ENCODE data around the gene ZNF514. TPM values are rescaled to one million over a fixed set of nuclear protein-coding genes. Genes with fewer than 3 reads are reported as not detected.
A peak's percentile ranks its signal among the peaks of the same experiment; 100 is the strongest.
"Not testable (repeated sequence)": the region's sequence is repeated elsewhere in the genome, so short reads cannot be mapped to it uniquely, and the experiment has no call there.

Gene ZNF514
- total and polyA plus RNA-seq, 12 donors: 4.6 to 26.1 (median 14.2) TPM

- Histone ChIP-seq H3K4me1 (replicated peaks in 1 of 2) (peaks cover 0 to 11% of the 10 kb centered on the region in 2 donors), H3K27ac (no peak overlapping the region), H3K4me3 (peak overlapping the region in 1 of 4 donors; percentile 81), H3K36me3 (replicated peaks in 1 of 2) (no peaks in the 10 kb centered on the region), H3K9me3 (replicated peaks in 1 of 3) (peaks cover 0 to 6% (median 0%) of the 10 kb centered on the region in 3 donors), H3K27me3 (no peaks in the 10 kb centered on the region)
- no peak for TF ChIP-seq POLR2A (IDR thresholded peaks at IDR 0.05)
- no peak for TF ChIP-seq CTCF (IDR thresholded peaks at IDR 0.05)
- no peak for DNase-seq
- intact Hi-C loops (cut with DNase I): no loop called here
- 55 to 64% (median 60%) methylated on average over 10 of the region's 10 CpGs for WGBS, 4 donors
Measured at GRCh38 chr2:95206096-95206495, 46.4 kb upstream of the ZNF514 start.

GRCh38 chr2:95204396-95204795 lies 44.7 kb upstream of the ZNF514 start:
- Histone ChIP-seq H3K27ac (no peak overlapping the region), H3K27me3 (no peaks in the 10 kb centered on the region), H3K4me3 (no peak overlapping the region), H3K4me1 (replicated peaks in 1 of 2) (peaks cover 0 to 11% of the 10 kb centered on the region in 2 donors), H3K9me3 (replicated peaks in 1 of 3) (no peaks in the 10 kb centered on the region), H3K36me3 (replicated peaks in 1 of 2) (no peaks in the 10 kb centered on the region)
- intact Hi-C loops (cut with DNase I): no loop called here
- no peak for TF ChIP-seq POLR2A (IDR thresholded peaks at IDR 0.05)
- no peak for TF ChIP-seq CTCF (IDR thresholded peaks at IDR 0.05)
- WGBS, 4 donors: 85 to 89% (median 87%) methylated on average over 2 of the region's 2 CpGs
- DNase-seq: no peak

GRCh38 chr2:95203911-95204310 lies 44.3 kb upstream of the ZNF514 start:
- no peak for DNase-seq
- Histone ChIP-seq H3K27me3 (no peaks in the 10 kb centered on the region), H3K9me3 (replicated peaks in 1 of 3) (no peaks in the 10 kb centered on the region), H3K27ac (no peak overlapping the region), H3K4me3 (no peak overlapping the region), H3K4me1 (replicated peaks in 1 of 2) (peaks cover 0 to 11% of the 10 kb centered on the region in 2 donors), H3K36me3 (replicated peaks in 1 of 2) (no peaks in the 10 kb centered on the region)
- 88 to 95% (median 89%) methylated on average over 4 of the region's 4 CpGs for WGBS, 4 donors
- intact Hi-C loops (cut with DNase I): no loop called here
- TF ChIP-seq CTCF (IDR thresholded peaks at IDR 0.05) (no peak), POLR2A (IDR thresholded peaks at IDR 0.05) (no peak)

GRCh38 chr2:95192956-95193355 lies 33.3 kb upstream of the ZNF514 start:
- peak; percentile 26 to 85 (median 57) for DNase-seq
- TF ChIP-seq CTCF (IDR thresholded peaks at IDR 0.05): peak; percentile 29 to 57 (median 45)
- H3K27me3 ChIP-seq; intact Hi-C loops (cut with DNase I); H3K4me3 ChIP-seq; H3K4me1 ChIP-seq (replicated peaks in 1 of 2); H3K9me3 ChIP-seq (replicated peaks in 1 of 3); H3K36me3 ChIP-seq (replicated peaks in 1 of 2); H3K27ac ChIP-seq: not testable (repeated sequence)
- WGBS, 4 donors: 5 to 71% (median 20%) methylated on average over 4 to 15 of the region's 15 CpGs
